HG03025 (cell line): ENCODE results near the gene CEP85L.

ENCODE experiments used
- ATAC-seq: cut with Tn5 transposase; IDR thresholded peaks from one replicate; pipeline ENCODE4 v1.9.1; 2021; ENCODE audit warnings: mild to moderate bottlenecking, moderate library complexity; ENCODE audit not compliant: unreplicated experiment, low FRiP score

Gene CEP85L

GRCh38 chr6:118663993-118664985 is 12.9 kb upstream of the CEP85L start:
- no peak for ATAC-seq

DNA sequence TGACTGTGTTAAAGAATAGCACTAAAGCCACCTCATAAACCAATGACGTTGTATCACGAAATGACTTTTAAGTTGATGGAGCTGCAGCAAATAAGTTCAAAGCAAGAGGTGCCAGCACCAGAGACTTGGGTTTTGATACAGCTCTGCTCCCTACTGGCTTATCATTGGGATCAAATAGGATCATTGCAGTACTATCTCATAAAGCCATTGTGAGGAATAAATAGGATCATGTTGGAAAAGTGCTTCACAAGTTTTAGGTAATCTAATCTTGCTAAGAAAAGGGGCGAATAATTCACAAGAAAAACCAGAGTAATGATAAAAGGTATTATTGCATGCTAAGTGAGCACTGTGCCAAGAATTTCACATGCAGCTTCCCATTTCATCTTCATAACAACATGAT is 10.4 kb upstream of the CEP85L start:
- ATAC-seq: no peak

DNA sequence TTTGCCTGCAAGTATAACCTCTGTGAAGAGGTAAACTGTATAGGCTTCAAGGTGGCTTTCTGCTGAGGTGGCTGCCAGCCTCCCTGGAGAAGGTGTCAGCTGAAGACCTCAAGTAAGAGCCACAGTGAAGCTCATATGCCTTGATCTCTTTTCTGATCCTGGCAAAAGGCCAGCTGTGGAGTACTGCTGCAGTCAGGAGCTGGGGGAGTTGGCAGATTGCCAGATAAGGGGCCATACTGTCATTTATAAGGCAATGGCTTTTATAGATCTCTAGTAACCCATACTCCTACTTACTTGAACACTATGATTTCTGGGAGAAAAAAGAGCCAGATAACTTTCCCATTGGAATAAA is 8.8 kb upstream of the CEP85L start:
- no peak for ATAC-seq

DNA sequence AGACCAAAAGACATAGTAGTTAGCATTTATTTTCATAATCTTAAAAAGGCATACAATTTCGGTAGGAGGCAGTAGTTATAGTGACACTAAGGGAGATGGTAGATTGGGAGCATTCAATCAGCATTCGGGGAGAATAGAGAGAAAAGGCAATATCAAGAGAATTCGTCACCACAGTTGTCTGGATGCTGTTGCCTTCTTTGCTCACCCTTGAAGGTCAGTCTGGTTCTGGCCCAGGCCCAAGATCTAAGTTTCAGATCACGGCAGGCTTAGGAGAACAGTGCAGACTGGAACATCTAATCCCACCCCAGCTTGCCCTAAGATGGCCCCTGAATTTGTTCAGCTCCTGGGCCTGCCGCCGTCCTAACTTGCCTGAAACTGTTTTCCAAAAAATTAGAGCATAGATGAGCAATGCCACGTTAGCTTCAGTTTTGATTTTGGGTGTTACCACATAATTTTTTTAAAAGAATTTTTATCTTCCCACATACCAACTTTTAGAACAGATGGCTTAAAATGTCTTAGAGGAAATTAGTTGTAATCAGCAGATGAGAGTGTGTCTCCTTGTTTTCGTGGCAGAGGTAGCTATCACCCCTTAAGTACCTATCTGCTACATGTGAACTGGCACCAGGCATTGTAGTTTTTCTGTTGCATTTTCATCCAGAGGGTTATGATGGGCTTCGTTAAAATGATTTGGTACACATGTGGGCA is 8.3 kb upstream of the CEP85L start:
- ATAC-seq: no peak

DNA sequence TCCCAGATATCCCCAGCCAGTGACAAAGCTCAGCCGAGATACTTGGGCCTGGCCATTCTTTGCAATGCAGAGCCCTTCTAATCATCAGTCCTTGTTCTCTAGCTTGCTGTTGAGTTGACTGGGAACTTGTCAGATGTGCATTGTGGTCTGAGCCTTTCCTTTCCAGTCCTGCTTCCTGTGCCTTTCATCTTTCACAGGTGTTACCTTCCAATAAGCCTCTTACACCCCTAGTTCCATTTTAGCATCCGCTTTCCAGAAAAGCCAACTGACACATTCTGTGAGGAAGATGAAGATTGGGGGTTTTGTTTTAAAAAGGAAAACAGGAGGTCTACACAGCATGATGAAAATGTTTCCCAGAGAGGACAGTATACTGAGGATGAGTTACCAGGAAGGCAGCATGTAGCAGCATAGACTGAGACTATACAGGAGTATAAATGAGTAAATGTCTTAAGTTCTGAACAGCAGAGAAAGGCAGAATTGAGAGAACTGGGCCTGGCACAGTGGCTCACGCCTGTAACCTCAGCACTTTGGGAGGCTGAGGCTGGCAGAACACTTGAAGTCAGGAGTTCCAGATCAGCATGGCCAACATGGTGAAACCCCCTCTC is 5.6 kb upstream of the CEP85L start:
- ATAC-seq: no peak

DNA sequence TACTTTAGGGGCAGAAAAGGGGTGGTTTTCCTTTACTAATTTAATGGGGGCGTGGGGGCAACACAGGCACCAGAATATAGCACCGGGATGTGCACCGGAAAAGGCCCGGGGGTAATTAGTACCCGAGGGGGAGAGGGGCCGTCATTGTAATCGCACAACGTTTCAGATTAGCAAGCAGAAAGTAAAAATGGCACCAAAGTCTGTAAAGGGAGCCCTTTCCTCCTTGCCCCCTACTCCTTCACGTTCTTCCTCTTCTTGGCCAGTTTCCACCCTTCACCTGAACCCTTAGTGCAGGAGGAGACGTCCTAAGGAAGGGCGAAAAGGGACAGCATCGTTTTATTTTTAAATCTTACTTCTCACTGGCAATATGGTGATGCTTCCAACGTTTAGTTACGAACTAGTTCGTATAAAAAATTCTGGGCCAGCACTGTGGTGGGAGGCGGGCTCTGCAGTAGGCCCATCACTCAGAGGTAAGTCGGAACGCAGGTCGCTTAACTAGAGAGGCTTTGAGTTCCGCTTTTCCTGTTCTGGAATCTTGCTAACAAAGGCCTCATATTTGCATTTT is 742 bp upstream of the CEP85L start:
- no peak for ATAC-seq

DNA sequence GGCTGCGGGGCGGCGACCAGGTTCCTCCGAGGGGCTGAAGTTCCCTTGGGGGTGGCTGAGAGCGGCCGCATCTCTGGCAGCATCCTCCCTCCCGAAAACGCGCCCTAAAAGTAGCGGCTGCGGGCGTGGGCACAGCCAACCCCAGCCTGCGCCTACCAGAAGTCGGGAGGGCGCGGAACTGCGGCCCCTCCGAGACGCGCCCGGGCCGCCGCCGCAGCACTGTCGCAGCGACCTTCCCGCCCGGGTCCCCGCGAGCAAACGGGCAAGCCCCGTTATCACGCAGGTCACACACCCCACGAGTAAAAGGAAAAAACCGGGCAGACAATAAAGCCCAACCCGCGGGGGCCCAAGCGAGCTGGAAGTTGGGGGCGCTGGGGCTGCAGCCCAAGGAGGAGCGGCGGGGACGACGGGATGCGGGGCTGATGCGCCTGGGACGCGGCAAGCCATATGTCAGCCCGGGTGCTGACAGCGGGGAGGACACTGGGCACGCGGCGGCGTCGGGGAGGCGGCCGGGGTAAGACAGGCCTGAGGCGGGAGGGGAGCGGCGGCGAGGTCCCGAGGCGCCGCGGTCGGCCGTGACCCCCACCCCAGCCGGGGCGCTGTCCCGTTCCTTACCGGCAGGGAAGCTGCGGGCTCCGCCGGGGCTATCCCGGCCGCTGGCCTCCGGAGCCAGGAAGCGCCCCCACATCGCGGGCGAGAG is 659 bp downstream of the CEP85L start:
- peak; percentile 51 for ATAC-seq

GRCh38 chr6:118649918-118650581 is 1.3 kb downstream of the CEP85L start:
- no peak for ATAC-seq

DNA sequence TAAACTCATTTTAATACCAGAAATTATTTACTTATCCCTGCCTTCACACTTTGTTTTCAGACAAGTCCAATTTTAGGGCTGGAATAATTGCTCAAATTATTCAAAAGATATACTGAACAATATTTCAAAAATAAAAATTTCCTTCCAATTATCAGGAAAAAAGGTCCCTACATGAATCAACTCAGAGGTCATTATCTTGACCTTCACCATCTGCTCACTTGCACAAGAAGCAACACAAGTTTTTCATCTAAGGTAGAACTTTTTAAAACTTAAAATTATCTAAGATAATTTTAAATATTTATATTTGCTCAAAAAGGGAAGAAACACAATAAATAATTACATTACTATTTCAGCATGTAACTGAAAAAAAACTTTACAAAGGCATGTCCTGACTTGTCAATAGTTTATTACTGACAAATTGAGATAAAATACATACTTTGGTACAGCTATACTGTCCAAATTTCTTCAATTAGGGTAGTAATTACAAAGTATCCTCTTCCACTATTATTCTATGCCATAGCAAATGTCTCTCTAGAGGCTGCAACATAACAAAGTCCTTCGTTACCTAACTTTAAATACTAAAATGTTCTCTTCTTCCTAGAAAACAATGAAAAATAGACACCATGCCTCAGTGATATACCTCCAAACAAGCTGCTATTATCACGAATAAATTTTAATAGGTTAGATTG is 2.4 kb downstream of the CEP85L start:
- no peak for ATAC-seq

DNA sequence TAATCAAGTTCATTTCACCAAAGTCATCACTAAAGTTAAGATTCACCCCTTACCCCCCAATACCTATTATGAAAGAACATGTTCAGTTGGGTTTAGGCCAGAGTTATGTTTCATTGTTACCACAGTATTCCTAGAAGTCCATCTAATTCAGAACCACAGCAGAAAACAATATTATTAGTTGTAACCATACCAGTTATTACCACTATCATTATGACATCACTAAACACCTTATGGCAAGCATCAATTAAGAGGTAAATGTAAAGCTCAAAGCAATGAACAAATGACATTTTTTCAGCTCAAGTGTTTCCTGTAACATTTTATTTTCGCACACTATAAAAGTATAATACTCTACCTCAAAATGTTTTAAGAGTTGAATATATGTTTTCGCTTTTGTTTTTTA is 4.4 kb downstream of the CEP85L start:
- no peak for ATAC-seq

DNA sequence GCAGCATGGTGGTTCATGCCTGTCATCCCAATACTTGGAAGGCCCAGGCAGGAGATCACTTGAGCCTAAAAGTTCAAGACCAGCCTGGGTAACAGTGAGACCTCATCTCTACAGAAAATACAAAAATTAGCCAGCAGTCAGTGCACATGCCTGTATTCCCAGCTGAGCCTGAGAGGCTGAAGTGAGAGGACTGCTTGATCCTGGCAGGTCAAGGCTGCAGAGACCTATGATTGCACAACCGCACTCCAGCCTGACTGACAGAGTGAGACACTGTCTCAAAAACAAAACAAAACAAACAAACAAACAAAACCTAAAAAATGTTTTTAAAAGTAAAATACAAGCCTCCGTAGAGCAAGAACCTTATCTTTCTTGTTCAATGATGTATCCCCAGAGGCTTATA is 6.0 kb downstream of the CEP85L start:
- ATAC-seq: no peak

GRCh38 chr6:118644007-118644406 is 7.4 kb downstream of the CEP85L start:
- ATAC-seq: no peak

DNA sequence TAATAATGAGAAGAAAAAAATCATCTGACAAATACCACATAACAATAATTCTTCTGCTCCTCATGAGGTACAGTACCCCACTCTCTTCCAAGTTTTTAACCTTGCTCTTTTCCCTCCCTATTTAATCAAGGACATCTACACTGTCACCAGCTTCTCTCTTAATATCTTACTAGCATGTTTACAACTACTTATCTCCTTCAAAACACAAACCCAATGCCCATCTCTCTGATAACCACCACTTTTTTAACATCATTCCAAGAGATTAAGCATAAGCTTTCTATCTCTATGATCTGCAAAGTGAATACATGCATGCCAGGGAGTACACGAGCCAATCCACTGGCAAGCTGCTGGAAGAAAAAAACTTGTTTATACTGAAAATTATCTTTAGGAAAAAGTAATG is 10.3 kb downstream of the CEP85L start:
- no peak for ATAC-seq

GRCh38 chr6:118639054-118639964 is 12.1 kb downstream of the CEP85L start:
- peak; percentile 84 for ATAC-seq

DNA sequence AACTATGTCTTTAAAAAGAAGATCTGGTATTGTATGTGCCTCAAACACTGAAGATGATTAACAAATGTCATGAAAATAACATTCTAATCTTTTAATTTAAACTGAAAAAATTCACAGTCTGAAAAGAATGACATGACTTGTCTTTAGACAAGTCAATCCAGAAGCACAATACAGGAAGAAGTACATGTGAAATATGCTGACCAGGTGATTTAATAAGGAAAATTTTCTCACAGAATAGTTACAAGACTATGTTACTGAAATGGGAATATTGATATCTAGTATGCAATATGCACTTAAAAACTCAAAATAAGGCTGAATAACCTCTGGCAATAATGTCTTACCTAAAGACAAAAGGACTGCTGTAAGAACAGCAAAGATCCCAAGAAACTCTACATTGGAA is 13.1 kb downstream of the CEP85L start:
- ATAC-seq: no peak

DNA sequence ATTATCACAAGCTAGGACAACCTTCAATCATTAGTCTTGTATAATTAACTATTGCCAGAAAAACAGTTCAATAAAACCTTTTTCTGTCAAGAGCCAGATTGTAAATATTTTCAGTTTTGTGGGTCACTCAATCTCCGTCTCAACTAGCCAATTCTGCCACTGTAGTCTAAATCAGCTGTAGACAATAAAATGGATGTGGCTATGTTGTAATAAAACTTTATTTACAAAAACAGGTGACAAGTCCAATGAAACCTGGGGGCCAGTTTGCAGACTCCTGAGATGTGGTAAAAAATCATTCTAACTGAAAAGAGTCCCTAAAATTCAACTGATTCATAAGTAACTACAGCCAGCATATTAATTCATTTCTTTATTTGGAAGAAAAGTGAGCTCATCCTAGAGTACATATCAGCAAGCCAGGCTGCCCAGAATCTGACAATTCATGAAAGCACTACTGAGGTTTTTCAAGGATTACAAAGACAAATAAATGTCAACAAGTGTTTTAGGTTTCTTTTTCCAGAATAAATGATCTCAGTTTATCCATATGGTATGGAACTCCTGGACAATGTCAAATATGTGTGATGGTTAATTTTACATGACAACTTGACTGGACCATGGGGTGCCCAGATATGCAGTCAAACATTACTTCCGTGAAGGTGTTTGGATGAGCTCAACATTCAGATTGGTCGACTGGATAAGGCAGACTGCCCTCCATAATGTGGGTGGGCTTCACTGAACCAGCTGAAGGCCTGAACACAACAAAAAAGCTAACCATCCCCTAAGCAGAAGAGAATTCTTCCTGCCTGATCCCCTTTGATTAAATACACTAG is 15.3 kb downstream of the CEP85L start:
- ATAC-seq: no peak

DNA sequence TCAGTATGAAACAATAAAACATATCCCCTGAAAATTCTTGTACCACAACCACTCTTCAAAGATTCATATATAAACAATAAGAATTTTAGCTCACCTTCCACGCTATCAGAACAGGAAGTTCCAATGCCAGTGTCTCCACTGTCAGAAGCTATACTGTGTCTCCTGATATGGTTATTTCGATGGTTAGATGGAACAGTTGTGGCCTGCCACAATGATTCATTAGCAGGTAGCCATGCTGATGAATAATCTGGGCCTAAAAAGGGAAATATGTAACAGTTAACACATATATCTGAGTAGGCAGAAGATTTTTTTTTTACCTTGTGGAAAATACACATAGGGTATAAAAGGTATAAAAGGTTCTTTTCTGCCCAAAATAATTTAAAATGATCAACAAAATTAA is 19.0 kb downstream of the CEP85L start:
- ATAC-seq: no peak

- ATAC-seq: no peak
Measured at GRCh38 chr6:118630923-118631322, 20.5 kb downstream of the CEP85L start.
